Stimulated activated CD4-positive, alpha-beta T cell treated with anti-CD3 and anti-CD28 coated beads, Interleukin-1b, Interleukin-23, amount 100 ng/mL, for 24 hours (primary cell): ENCODE measurements around the gene SLC4A9.
"Not testable (repeated sequence)": the region's sequence is repeated elsewhere in the genome, so short reads cannot be mapped to it uniquely, and the experiment has no call there.

ENCODE experiments used
- DNase-seq, 4 experiments: peaks; one replicate each; pipeline ENCODE4 v3.0.0-alpha.2; 2020; ENCODE audit warnings: low read depth in 4 of 4, low spot score in 1 of 4

The SLC4A9 gene

GRCh38 chr5:140337880-140338279 is 22.1 kb upstream of the SLC4A9 start:
- DNase-seq = no peak

GRCh38 chr5:140338336-140338735 is 21.7 kb upstream of the SLC4A9 start:
- no peak for DNase-seq

- no peak for DNase-seq
Observed at GRCh38 chr5:140338908-140339307, 21.1 kb upstream of the SLC4A9 start.

GRCh38 chr5:140339636-140340035 is 20.4 kb upstream of the SLC4A9 start:
- no peak for DNase-seq

- DNase-seq = no peak
Observed at GRCh38 chr5:140340605-140341121, 19.3 kb upstream of the SLC4A9 start.

- DNase-seq = no peak
Observed at GRCh38 chr5:140341591-140341990, 18.4 kb upstream of the SLC4A9 start.

- peak in 1 of 4 experiments; percentile 27 for DNase-seq
Observed at GRCh38 chr5:140342287-140342686, 17.7 kb upstream of the SLC4A9 start.

GRCh38 chr5:140342896-140343295 is 17.1 kb upstream of the SLC4A9 start:
- no peak for DNase-seq

- DNase-seq = not testable (repeated sequence)
Observed at GRCh38 chr5:140343849-140344248, 16.1 kb upstream of the SLC4A9 start.

GRCh38 chr5:140344683-140345423 is 15.1 kb upstream of the SLC4A9 start:
- no peak for DNase-seq

GRCh38 chr5:140345919-140346347 is 14.1 kb upstream of the SLC4A9 start:
- DNase-seq = no peak

- DNase-seq = peak in 2 of 4 experiments; percentile 25 to 41
Observed at GRCh38 chr5:140346348-140347221, 13.4 kb upstream of the SLC4A9 start, which contains the start of gene HBEGF. HBEGF (minus strand) TSS chr5:140346603; CDS start chr5:140346328, 275 bp downstream.

GRCh38 chr5:140347360-140347759 is 12.6 kb upstream of the SLC4A9 start:
- no peak for DNase-seq

- no peak for DNase-seq
Observed at GRCh38 chr5:140348104-140348503, 11.9 kb upstream of the SLC4A9 start.

- no peak for DNase-seq
Observed at GRCh38 chr5:140349244-140349643, 10.8 kb upstream of the SLC4A9 start.

- DNase-seq = peak in 3 of 4 experiments; percentile 37 to 54 (median 45)
Observed at GRCh38 chr5:140351609-140352334, 8.2 kb upstream of the SLC4A9 start.

GRCh38 chr5:140355546-140355945 is 4.4 kb upstream of the SLC4A9 start:
- DNase-seq = no peak

- no peak for DNase-seq
Observed at GRCh38 chr5:140356853-140357725, 2.9 kb upstream of the SLC4A9 start.

GRCh38 chr5:140357726-140358093 is 2.3 kb upstream of the SLC4A9 start:
- DNase-seq = peak in 3 of 4 experiments; percentile 44 to 67 (median 50)

- no peak for DNase-seq
Observed at GRCh38 chr5:140358738-140359310, 1.2 kb upstream of the SLC4A9 start.
